PC-3 (cell line): ENCODE data around the gene PRELID2.

Experiments used
- EZH2 ChIP-seq: fragments of 300-600 bp; sonication (generic); IDR thresholded peaks from one replicate; pipeline ENCODE4 v1.6.1; 2017; ENCODE audit warnings: antibody characterized with exemption, mild to moderate bottlenecking, low read length; ENCODE audit not compliant: unreplicated experiment
- TF ChIP-seq, protein P1 (sequence below): fragments of 300-600 bp; sonication (generic); conservative IDR thresholded peaks from 2 replicates; pipeline ENCODE4 v1.5.1; 2017; ENCODE audit warnings: antibody characterized with exemption, low read depth, mild to moderate bottlenecking, low read length

DNA sequence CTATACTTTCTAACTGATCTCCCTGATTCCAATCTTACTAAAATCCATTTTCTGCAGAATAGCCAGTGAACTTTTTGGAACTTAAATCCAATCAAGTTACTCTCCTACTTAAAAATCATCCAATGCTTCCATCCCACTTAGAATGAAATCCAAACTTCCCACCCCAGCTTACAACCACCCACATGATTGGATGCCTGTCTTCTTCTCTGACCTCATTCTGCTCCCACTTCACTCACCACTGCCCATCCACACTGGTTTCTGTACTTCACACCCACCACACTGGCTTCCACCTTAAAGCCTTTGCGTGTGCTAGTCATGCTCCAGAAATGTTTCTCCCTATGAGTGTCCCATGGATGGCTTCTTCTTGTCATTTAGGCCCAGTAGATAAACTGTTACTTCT is 119.7 kb downstream of the PRELID2 start:
- TF ChIP-seq, protein P1, sequence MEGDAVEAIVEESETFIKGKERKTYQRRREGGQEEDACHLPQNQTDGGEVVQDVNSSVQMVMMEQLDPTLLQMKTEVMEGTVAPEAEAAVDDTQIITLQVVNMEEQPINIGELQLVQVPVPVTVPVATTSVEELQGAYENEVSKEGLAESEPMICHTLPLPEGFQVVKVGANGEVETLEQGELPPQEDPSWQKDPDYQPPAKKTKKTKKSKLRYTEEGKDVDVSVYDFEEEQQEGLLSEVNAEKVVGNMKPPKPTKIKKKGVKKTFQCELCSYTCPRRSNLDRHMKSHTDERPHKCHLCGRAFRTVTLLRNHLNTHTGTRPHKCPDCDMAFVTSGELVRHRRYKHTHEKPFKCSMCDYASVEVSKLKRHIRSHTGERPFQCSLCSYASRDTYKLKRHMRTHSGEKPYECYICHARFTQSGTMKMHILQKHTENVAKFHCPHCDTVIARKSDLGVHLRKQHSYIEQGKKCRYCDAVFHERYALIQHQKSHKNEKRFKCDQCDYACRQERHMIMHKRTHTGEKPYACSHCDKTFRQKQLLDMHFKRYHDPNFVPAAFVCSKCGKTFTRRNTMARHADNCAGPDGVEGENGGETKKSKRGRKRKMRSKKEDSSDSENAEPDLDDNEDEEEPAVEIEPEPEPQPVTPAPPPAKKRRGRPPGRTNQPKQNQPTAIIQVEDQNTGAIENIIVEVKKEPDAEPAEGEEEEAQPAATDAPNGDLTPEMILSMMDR, result no peak
- no peak for TF ChIP-seq EZH2
